ENCODE results near the gene C2CD2. TPM values are rescaled to one million over a fixed set of nuclear protein-coding genes. Genes with fewer than 3 reads are reported as not detected.

Gene C2CD2
- total and polyA plus RNA-seq, 10 of the 15 experiments (the other 5 are each of a cell fraction or from before 2014, with no cell fraction given), result 2.2 to 30.9 (median 9.9) TPM

DNA sequence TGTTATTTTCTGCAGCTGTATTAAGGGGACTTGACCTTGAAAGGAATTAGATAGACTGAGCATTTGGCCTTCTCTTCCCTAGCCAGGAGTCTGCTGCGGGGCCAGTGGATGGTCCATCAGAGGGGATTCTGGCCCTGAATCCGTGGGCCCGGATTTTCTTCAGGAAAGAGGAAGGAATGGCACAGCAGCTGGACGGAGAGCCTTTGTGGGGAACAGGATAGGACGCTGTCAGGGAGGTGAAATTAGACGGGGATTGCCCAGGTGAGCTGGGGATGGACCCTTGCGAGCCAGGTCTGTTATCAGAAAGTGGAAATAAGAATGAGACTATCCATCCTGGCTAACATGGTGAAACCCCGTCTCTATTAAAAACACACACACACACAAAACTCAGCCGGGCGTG is 1.7 kb upstream of the C2CD2 start (continued):
- TF ChIP-seq, protein P1, sequence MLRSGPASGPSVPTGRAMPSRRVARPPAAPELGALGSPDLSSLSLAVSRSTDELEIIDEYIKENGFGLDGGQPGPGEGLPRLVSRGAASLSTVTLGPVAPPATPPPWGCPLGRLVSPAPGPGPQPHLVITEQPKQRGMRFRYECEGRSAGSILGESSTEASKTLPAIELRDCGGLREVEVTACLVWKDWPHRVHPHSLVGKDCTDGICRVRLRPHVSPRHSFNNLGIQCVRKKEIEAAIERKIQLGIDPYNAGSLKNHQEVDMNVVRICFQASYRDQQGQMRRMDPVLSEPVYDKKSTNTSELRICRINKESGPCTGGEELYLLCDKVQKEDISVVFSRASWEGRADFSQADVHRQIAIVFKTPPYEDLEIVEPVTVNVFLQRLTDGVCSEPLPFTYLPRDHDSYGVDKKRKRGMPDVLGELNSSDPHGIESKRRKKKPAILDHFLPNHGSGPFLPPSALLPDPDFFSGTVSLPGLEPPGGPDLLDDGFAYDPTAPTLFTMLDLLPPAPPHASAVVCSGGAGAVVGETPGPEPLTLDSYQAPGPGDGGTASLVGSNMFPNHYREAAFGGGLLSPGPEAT (IDR thresholded peaks at IDR 0.05; ENCODE audit: low read depth), result 0 out of 2 replicates have a peak, but pooled peaks have one; percentile 38
- TF ChIP-seq CBX5 (IDR thresholded peaks at IDR 0.05; ENCODE audit: low read depth) (no peak), POLR2AphosphoS2 (IDR thresholded peaks at IDR 0.05; ENCODE audit: low read depth, low read length) (no peak), YY1 (IDR thresholded peaks at IDR 0.05; ENCODE audit: low read depth, low read length) (0 out of 2 replicates have a peak, but pooled peaks have one; percentile 47), IKZF1 (conservative IDR thresholded peaks at IDR 0.05) (peak; percentile 44; the same call in 1 of the 2 replicates), BMI1 (IDR thresholded peaks at IDR 0.05; ENCODE audit: borderline replicate concordance) (no peak), BCL11A (IDR thresholded peaks at IDR 0.05; ENCODE audit: low read depth, low read length) (no peak), TBL1XR1 (IDR thresholded peaks at IDR 0.05; ENCODE audit: low read depth, low read length) (no peak), NFYB (IDR thresholded peaks at IDR 0.05; ENCODE audit: insufficient read depth, low read depth, low read length) (no peak), EED (IDR thresholded peaks at IDR 0.05; ENCODE audit: low read depth) (0 out of 2 replicates have a peak, but pooled peaks have one; percentile 27), CEBPB (IDR thresholded peaks at IDR 0.05; ENCODE audit: borderline replicate concordance in 1 of 2, low read depth in 2 of 2, low read length in 2 of 2) (no peak)
- TF ChIP-seq, protein P2, sequence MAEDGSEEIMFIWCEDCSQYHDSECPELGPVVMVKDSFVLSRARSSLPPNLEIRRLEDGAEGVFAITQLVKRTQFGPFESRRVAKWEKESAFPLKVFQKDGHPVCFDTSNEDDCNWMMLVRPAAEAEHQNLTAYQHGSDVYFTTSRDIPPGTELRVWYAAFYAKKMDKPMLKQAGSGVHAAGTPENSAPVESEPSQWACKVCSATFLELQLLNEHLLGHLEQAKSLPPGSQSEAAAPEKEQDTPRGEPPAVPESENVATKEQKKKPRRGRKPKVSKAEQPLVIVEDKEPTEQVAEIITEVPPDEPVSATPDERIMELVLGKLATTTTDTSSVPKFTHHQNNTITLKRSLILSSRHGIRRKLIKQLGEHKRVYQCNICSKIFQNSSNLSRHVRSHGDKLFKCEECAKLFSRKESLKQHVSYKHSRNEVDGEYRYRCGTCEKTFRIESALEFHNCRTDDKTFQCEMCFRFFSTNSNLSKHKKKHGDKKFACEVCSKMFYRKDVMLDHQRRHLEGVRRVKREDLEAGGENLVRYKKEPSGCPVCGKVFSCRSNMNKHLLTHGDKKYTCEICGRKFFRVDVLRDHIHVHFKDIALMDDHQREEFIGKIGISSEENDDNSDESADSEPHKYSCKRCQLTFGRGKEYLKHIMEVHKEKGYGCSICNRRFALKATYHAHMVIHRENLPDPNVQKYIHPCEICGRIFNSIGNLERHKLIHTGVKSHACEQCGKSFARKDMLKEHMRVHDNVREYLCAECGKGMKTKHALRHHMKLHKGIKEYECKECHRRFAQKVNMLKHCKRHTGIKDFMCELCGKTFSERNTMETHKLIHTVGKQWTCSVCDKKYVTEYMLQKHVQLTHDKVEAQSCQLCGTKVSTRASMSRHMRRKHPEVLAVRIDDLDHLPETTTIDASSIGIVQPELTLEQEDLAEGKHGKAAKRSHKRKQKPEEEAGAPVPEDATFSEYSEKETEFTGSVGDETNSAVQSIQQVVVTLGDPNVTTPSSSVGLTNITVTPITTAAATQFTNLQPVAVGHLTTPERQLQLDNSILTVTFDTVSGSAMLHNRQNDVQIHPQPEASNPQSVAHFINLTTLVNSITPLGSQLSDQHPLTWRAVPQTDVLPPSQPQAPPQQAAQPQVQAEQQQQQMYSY (CRISPR knock-in tag; IDR thresholded peaks at IDR 0.05), result no peak
- TF ChIP-seq, protein P3, sequence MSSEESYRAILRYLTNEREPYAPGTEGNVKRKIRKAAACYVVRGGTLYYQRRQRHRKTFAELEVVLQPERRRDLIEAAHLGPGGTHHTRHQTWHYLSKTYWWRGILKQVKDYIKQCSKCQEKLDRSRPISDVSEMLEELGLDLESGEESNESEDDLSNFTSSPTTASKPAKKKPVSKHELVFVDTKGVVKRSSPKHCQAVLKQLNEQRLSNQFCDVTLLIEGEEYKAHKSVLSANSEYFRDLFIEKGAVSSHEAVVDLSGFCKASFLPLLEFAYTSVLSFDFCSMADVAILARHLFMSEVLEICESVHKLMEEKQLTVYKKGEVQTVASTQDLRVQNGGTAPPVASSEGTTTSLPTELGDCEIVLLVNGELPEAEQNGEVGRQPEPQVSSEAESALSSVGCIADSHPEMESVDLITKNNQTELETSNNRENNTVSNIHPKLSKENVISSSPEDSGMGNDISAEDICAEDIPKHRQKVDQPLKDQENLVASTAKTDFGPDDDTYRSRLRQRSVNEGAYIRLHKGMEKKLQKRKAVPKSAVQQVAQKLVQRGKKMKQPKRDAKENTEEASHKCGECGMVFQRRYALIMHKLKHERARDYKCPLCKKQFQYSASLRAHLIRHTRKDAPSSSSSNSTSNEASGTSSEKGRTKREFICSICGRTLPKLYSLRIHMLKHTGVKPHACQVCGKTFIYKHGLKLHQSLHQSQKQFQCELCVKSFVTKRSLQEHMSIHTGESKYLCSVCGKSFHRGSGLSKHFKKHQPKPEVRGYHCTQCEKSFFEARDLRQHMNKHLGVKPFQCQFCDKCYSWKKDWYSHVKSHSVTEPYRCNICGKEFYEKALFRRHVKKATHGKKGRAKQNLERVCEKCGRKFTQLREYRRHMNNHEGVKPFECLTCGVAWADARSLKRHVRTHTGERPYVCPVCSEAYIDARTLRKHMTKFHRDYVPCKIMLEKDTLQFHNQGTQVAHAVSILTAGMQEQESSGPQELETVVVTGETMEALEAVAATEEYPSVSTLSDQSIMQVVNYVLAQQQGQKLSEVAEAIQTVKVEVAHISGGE (CRISPR knock-in tag; IDR thresholded peaks at IDR 0.05), result no peak
- TF ChIP-seq, protein P4, sequence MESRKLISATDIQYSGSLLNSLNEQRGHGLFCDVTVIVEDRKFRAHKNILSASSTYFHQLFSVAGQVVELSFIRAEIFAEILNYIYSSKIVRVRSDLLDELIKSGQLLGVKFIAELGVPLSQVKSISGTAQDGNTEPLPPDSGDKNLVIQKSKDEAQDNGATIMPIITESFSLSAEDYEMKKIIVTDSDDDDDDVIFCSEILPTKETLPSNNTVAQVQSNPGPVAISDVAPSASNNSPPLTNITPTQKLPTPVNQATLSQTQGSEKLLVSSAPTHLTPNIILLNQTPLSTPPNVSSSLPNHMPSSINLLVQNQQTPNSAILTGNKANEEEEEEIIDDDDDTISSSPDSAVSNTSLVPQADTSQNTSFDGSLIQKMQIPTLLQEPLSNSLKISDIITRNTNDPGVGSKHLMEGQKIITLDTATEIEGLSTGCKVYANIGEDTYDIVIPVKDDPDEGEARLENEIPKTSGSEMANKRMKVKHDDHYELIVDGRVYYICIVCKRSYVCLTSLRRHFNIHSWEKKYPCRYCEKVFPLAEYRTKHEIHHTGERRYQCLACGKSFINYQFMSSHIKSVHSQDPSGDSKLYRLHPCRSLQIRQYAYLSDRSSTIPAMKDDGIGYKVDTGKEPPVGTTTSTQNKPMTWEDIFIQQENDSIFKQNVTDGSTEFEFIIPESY (IDR thresholded peaks at IDR 0.05), result no peak

Measured in GM12878 (cell line).